GM18873 (cell line): ENCODE results near the gene RLBP1.

Experiments used
- ATAC-seq: cut with Tn5 transposase; IDR thresholded peaks from one replicate; pipeline ENCODE4 v1.9.1; 2021; ENCODE audit warnings: mild to moderate bottlenecking, moderate library complexity, moderate number of reproducible peaks; ENCODE audit not compliant: unreplicated experiment, low FRiP score

RLBP1 gene

GRCh38 chr15:89208256-89208655 lies 13.1 kb downstream of the RLBP1 start:
- ATAC-seq: no peak

DNA sequence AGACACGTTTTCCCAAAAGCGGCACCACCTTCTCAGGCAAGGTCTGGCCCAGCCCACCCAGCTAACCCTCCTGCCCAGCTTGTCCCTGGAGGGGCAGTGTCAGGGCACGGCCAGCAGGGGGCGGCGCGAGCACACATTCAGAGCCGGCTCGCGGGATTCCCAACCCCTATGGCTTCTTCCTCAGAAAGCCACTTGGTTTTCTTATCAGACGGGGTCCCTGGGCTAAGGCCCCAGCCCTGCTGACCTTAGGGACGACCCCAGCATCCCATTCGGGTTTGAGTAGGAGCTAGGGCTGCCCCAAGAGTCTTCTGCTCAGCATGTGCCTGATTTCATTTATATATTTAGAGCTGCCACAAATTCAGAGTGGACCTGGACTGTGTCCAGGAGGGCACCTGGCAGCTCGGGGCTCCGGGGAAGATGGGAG lies 14.5 kb downstream of the RLBP1 start:
- no peak for ATAC-seq

GRCh38 chr15:89205991-89206585 lies 15.3 kb downstream of the RLBP1 start:
- ATAC-seq: no peak

GRCh38 chr15:89203705-89204273 lies 17.6 kb downstream of the RLBP1 start:
- no peak for ATAC-seq

DNA sequence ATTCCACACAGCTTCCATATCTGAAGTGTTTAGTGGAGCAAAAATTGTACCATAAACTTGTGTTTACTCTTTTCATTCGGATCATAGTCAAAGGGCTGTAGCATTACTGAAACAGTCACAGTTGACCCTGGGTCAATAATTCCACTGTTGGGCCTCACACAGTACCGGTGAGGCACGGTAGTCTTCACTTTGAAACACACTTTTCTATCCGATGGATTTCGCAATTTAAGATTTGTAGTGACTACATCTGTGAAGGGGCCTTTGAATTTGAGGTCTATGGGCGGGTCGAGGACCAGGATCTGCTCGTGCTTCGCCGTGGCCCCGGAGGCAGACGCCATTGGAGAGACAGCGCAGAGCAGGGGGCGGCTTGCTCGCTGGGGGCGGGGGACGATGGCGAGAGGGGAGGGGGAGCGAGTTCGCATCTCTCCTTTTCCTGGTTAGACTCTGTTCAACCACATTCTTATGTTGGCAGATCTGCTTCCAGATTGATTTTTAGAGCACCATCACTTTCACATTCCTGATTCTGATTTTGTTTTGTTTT lies 19.8 kb downstream of the RLBP1 start:
- no peak for ATAC-seq

DNA sequence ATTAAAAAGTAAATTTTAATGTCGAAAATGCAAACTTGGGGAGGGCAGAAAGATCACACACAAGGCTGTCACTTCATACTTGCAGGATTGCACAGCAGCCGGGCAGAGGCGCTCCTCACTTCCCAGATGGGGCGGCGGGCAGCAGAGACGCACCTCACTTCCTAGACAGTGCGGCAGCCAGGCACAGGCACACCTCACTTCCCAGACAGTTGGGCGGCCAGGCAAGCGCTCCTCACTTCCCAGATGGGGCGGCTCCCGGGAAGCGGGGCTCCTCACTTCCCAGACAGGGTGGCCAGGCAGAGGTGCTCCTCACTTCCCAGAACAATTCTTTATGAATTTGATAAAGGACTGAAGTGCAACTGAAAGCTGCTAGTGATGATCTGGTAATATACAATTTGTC lies 21.2 kb downstream of the RLBP1 start:
- ATAC-seq: no peak

DNA sequence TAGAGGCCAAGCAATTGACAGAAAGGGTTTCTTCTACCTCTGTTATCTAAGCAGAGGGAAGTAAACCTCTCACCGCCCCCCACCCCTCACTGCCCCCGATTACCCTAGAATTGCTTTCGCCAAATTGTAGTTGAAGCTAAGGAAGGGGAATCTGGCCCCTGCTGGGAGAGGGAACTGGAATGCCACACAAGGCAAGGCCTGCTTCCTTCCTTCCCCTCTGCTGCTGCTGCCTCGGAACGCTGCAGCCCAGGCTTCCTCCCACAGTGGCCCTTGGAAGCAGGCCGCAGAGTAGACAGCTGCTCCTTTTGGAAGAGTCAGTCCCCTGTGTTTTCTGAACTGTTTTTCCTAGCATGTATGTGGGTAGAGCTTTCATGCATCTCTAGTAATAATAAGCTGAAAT lies 21.6 kb downstream of the RLBP1 start:
- no peak for ATAC-seq

- no peak for ATAC-seq
Observed at GRCh38 chr15:89198934-89199333, 22.4 kb downstream of the RLBP1 start.

DNA sequence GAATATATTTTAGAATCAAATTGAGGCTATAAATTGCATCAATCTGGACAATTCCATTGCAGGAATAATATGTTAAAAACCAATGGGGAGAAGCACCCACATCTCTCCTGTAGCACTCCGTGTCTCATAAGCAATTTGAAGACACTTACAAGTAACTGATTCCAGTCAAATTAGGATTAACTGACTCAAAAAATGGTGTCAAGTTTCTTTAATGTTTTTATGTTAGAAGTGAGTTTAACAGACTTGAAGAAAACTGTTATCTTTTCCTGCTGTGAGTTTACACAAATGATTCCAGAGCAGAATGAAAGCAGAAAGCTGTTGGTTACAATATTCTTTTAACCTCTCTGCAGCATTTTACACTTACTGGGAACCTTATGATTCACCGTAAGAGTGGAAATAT lies 23.2 kb downstream of the RLBP1 start:
- ATAC-seq: no peak

- ATAC-seq: no peak
Observed at GRCh38 chr15:89197503-89197971, 23.8 kb downstream of the RLBP1 start.

DNA sequence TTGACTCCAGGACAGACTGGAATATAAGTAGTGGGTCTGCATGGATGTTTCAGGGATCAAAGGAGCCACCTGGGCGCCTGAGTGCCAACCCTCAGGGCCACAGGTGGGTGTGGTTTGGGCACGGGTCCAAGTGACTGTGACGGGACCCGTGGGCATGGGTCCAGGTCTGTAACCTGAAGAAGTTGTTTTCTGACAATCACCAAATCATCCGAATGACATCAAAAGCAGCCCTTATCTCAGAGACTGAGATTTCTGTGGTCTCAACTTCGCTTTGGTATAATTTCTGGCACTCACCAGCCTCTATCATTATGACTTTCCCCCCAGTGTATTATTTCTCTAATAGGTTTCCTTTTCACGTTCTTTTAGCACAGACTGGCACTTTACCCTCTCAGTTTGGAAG lies 24.4 kb downstream of the RLBP1 start:
- ATAC-seq: no peak

DNA sequence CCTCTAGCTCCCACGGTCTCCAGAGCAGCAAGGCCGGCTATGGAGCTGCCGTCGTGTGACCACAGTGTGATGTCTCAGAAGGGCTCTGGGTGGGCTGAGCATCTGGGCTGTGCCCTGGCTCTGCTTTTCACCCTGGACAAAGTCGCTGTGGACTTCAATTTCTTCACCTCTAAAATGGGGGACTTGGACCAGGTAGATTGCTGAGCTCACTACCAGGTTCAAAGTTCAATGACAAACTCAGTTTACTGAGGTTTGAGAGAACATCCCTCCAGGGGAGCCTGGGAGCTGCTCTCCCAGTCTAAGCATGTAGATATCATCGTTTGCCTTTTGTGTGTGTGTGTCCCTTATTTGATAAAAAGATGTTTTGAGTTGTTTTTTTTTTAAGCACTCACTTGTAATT lies 25.1 kb downstream of the RLBP1 start:
- no peak for ATAC-seq

DNA sequence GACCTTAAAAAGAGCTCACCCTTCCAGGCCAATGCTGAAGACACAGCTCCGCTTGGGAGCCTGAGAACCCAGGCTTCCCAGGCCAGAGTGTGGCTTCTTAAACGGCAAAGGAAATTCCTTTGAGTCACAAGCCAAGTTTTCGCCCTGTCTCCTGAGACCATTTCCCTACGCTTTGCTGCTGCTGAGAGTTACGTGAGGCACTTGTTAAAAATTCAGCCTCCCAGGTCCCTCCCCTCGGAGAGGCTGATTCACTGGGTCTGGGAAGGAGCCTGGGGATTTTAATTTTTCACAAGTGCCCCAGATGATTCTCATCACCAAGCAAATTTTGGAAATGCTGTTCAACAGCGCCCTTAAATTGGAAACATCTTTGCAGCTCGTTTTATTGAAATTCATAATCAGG lies 25.5 kb downstream of the RLBP1 start:
- ATAC-seq: no peak

- ATAC-seq: no peak
Observed at GRCh38 chr15:89194608-89195007, 26.8 kb downstream of the RLBP1 start.

DNA sequence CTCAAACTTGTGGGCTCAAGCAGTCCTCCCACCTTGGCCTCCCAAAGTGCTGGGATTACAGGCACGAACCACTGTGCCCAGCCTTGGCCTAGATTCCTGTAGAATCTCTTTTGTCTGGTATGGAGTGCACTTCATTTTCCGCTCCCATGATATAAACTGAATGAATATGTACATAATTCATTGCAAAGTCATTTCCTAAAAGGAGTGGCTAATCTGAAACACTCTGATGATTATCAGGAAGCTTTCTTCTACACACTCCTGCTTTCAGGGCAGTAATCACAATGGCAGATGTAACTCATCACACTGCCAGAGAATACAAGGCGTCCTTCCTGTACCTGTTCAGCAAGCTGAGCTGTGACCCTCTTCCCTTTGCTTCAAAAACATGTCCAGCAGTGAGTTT lies 28.6 kb downstream of the RLBP1 start:
- ATAC-seq: no peak

DNA sequence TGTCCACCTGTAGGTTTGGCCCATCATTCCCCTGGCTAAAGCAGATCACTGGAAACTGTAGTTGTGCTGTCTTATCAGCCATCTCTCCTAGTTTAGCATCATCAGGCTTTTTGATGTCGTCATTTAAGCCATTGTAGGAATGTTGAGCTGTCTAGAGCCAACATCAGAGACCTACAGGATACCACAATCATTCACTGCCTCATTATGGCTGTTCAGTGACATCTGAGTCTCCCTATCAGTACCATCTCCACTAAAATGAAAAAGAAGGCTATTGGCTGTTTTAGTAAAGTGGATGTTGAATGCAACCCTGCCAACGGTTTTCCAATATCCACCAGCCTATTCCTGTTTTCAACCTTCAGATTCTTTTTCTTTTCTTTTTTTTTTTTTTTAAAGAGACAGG lies 29.2 kb downstream of the RLBP1 start:
- ATAC-seq: no peak

- no peak for ATAC-seq
Observed at GRCh38 chr15:89187986-89188514, 33.3 kb downstream of the RLBP1 start.

- ATAC-seq: no peak
Observed at GRCh38 chr15:89187301-89187985, 33.9 kb downstream of the RLBP1 start.

DNA sequence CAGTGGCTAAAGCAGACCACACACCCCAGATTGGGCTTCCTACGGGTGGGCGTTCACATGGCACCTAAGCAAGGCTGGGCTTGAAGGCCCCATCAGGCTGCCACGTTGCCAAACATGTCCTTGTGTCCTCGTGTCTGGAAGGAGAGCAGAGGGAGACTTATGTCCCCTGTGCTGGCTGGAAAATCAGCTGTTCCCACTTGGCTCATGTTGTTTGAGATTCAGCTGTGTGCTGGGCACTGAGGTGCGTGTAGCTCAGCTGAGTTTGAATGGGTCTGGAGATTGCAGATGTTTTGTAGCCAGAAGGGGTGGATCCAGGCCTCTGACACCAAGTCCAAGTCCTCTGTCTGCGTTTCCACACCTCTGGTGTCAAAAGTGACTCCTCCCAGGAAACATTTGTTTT lies 34.6 kb downstream of the RLBP1 start:
- ATAC-seq: no peak

- ATAC-seq: no peak
Observed at GRCh38 chr15:89184886-89185526, 36.4 kb downstream of the RLBP1 start.

DNA sequence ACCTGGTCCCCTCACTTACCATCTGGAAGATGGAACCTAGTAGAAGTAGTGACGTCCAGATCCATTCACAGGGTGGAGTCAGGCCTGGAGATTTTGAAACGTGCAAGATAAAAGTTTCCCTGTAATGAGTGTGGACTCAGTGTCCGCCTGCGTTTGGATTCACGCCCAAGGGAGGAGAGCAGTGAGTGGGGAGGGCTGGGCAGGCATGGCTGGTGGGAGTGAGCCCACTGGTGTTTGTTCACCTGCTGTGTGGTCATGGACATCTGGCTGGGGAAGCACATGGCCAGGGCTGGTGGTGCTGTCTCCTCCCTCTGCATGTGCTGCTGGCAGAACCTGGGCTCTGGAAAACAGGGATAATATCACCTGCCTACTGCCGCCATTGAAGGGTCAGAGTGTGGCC lies 37.0 kb downstream of the RLBP1 start:
- ATAC-seq: no peak
